Activated CD4-positive, alpha-beta T cell treated with anti-CD3 and anti-CD28 coated beads for 36 hours (primary cell): ENCODE data around the gene NDUFAF7. TPM values are rescaled to one million over a fixed set of nuclear protein-coding genes. Genes with fewer than 3 reads are reported as not detected.
"Not testable (repeated sequence)": the region's sequence is repeated elsewhere in the genome, so short reads cannot be mapped to it uniquely, and the experiment has no call there.

ENCODE experiments used
- ATAC-seq: fragments of 200-7000 bp; cut with Tn5 transposase; one replicate; pipeline ENCODE4 v1.10.0; 2021; ENCODE audit warnings: mild to moderate bottlenecking, moderate library complexity
- CTCF ChIA-PET: fragments of 350-600 bp; sonication (Branson Sonifier 250); formaldehyde crosslinking; loops from one replicate; lab custom pipeline; 2021; ENCODE audit warnings: antibody characterized with exemption; lab: Charles Lee
- POLR2A ChIA-PET: fragments of 350-600 bp; sonication (Branson Sonifier 250); formaldehyde crosslinking; loops from one replicate; lab custom pipeline; 2021; ENCODE audit warnings: antibody characterized with exemption, inconsistent platforms; lab: Charles Lee
- DNase-seq: peaks from one replicate; pipeline ENCODE4 v3.0.0-alpha.2; 2020
- H3K27ac Mint-ChIP-seq: one replicate; pipeline ENCODE4 v1.8.0; 2021; ENCODE audit warnings: mixed read lengths
- H3K27me3 Mint-ChIP-seq: one replicate; pipeline ENCODE4 v1.8.0; 2021; ENCODE audit warnings: mixed read lengths
- H3K36me3 Mint-ChIP-seq: one replicate; pipeline ENCODE4 v1.8.0; 2021; ENCODE audit warnings: low read depth, mixed read lengths
- H3K4me1 Mint-ChIP-seq: one replicate; pipeline ENCODE4 v1.8.0; 2021; ENCODE audit warnings: mixed read lengths
- H3K4me3 Mint-ChIP-seq: one replicate; pipeline ENCODE4 v1.8.0; 2021; ENCODE audit warnings: mild to moderate bottlenecking, moderate library complexity, mixed read lengths
- H3K9me3 Mint-ChIP-seq: one replicate; pipeline ENCODE4 v1.8.0; 2021; ENCODE audit warnings: low read depth, mixed read lengths
- intact Hi-C, 2 experiments: fragments of 100-400 bp; cut with DNase I in 1 of 2; cut with micrococcal nuclease in 1 of 2; formaldehyde crosslinking; loops; one replicate each; pipeline versions ENCODE4 v1.14.2 to v1.15.1; 2022 to 2024; cut with DNase I, micrococcal nuclease
- total RNA-seq, 2 experiments: library from RNA; stranded (reverse); gene quantifications; one replicate each; pipeline ENCODE4 v1.2.3, GENCODE V29; 2021

NDUFAF7 gene
- 10 to 100 TPM; 20.8 to 22.9 TPM for total RNA-seq

- intact Hi-C loops: loop anchor here (1.0 to 5.0 kb wide), 13 partner anchors 12 to 441 kb away; partner anchors contain the start of genes CEBPZOS (in 2 of the 2), GPATCH11 (in 2 of the 2), HEATR5B (in 2 of the 2) and CDC42EP3 (in 1 of the 2)
- no peaks in the 10 kb centered on the region for H3K9me3 Mint-ChIP-seq
- DNase-seq: peak; percentile 95
- peaks cover 39% of the 10 kb centered on the region for H3K4me1 Mint-ChIP-seq
- H3K27me3 Mint-ChIP-seq: no peaks in the 10 kb centered on the region
- H3K27ac Mint-ChIP-seq: no peak within 1 kb of the TSS
- H3K4me3 Mint-ChIP-seq: no peak within 1 kb of the TSS
- ATAC-seq: peak; percentile 96
- CTCF ChIA-PET: interaction anchor here (0.6 to 1.4 kb wide), 6 partner anchors 11 to 646 kb away, joined by 3 to 5 read pairs (median 4); no protein-coding TSS in a partner anchor
- POLR2A ChIA-PET: interaction anchor here (0.6 to 2.0 kb wide), 8 partner anchors 12 to 1100 kb away, joined by 3 to 13 read pairs (median 5); no protein-coding TSS in a partner anchor
- H3K36me3 Mint-ChIP-seq: peaks cover 36% of the 10 kb centered on the region
Measured at GRCh38 chr2:37231241-37232130, at the start of gene NDUFAF7, which contains the start of gene CEBPZ. TSS of gene NDUFAF7 (plus strand) at chr2:37231658. CDS start at chr2:37231706, 48 bp downstream. TSS of gene CEBPZ (minus strand) at chr2:37231596. CDS start at chr2:37231567, 29 bp downstream.

GRCh38 chr2:37181726-37182684 is 49.5 kb upstream of the NDUFAF7 start:
- H3K4me3 Mint-ChIP-seq: no peak overlapping the region
- no peak overlapping the region for H3K27ac Mint-ChIP-seq
- H3K27me3 Mint-ChIP-seq: peaks cover 19% of the 10 kb centered on the region
- ChIA-PET POLR2A (interaction anchor here (0.6 kb wide), 1 partner anchor 11 kb away, joined by 3 read pairs; no protein-coding TSS in a partner anchor), CTCF (no interaction called here)
- H3K9me3 Mint-ChIP-seq: no peaks in the 10 kb centered on the region
- intact Hi-C loops: no loop called here
- no peak for DNase-seq
- no peak for ATAC-seq
- H3K4me1 Mint-ChIP-seq: no peaks in the 10 kb centered on the region
- H3K36me3 Mint-ChIP-seq: no peaks in the 10 kb centered on the region

GRCh38 chr2:37188570-37188969 is 42.9 kb upstream of the NDUFAF7 start, which contains the start of gene SULT6B1:
TSS of gene SULT6B1 (minus strand) at chr2:37188670. CDS start at chr2:37188640, 30 bp downstream.
- H3K4me3 Mint-ChIP-seq: no peak within 1 kb of the TSS
- no peak within 1 kb of the TSS for H3K27ac Mint-ChIP-seq
- ATAC-seq (no peak), DNase-seq (no peak)
- POLR2A ChIA-PET: no interaction called here
- CTCF ChIA-PET: interaction anchor here (0.6 to 0.8 kb wide), 2 partner anchors 19 to 288 kb away, joined by 3 to 4 read pairs; no protein-coding TSS in a partner anchor
- peaks cover 2% of the 10 kb centered on the region for H3K4me1 Mint-ChIP-seq
- H3K9me3 Mint-ChIP-seq: no peaks in the 10 kb centered on the region
- no peaks in the 10 kb centered on the region for H3K36me3 Mint-ChIP-seq
- intact Hi-C loops: no loop called here
- peaks cover 3% of the 10 kb centered on the region for H3K27me3 Mint-ChIP-seq

GRCh38 chr2:37189452-37190153 is 41.9 kb upstream of the NDUFAF7 start:
- Mint-ChIP-seq H3K4me1 (peaks cover 2% of the 10 kb centered on the region), H3K4me3 (no peak overlapping the region), H3K27ac (no peak overlapping the region), H3K36me3 (no peaks in the 10 kb centered on the region), H3K9me3 (no peaks in the 10 kb centered on the region), H3K27me3 (peaks cover 3% of the 10 kb centered on the region)
- ATAC-seq: peak; percentile 88
- ChIA-PET POLR2A (interaction anchor here (0.6 kb wide), 1 partner anchor 23 kb away, joined by 3 read pairs; no protein-coding TSS in a partner anchor), CTCF (interaction anchor here (0.8 kb wide), 1 partner anchor 20 kb away, joined by 4 read pairs; no protein-coding TSS in a partner anchor)
- DNase-seq: peak; percentile 22
- intact Hi-C loops: no loop called here

GRCh38 chr2:37190290-37190689 is 41.2 kb upstream of the NDUFAF7 start:
- ChIA-PET POLR2A (interaction anchor here (0.6 kb wide), 1 partner anchor 24 kb away, joined by 3 read pairs; no protein-coding TSS in a partner anchor), CTCF (interaction anchor here (0.9 kb wide), 1 partner anchor 10 kb away, joined by 4 read pairs; no protein-coding TSS in a partner anchor)
- no peaks in the 10 kb centered on the region for H3K9me3 Mint-ChIP-seq
- H3K36me3 Mint-ChIP-seq: no peaks in the 10 kb centered on the region
- H3K4me3 Mint-ChIP-seq: no peak overlapping the region
- no peak overlapping the region for H3K27ac Mint-ChIP-seq
- intact Hi-C loops: no loop called here
- peaks cover 2% of the 10 kb centered on the region for H3K4me1 Mint-ChIP-seq
- DNase-seq: no peak
- peak; percentile 12 for ATAC-seq
- peaks cover 3% of the 10 kb centered on the region for H3K27me3 Mint-ChIP-seq

GRCh38 chr2:37191253-37191652 is 40.2 kb upstream of the NDUFAF7 start:
- no peak for DNase-seq
- no peaks in the 10 kb centered on the region for H3K9me3 Mint-ChIP-seq
- no peak for ATAC-seq
- ChIA-PET POLR2A (no interaction called here), CTCF (no interaction called here)
- no peaks in the 10 kb centered on the region for H3K27me3 Mint-ChIP-seq
- peaks cover 2% of the 10 kb centered on the region for H3K36me3 Mint-ChIP-seq
- intact Hi-C loops: no loop called here
- H3K27ac Mint-ChIP-seq: no peak overlapping the region
- peaks cover 4% of the 10 kb centered on the region for H3K4me1 Mint-ChIP-seq
- no peak overlapping the region for H3K4me3 Mint-ChIP-seq

- intact Hi-C loops: no loop called here
- H3K9me3 Mint-ChIP-seq: no peaks in the 10 kb centered on the region
- H3K27ac Mint-ChIP-seq: no peak overlapping the region
- DNase-seq: no peak
- ATAC-seq: no peak
- H3K36me3 Mint-ChIP-seq: peaks cover 3% of the 10 kb centered on the region
- no peaks in the 10 kb centered on the region for H3K27me3 Mint-ChIP-seq
- CTCF ChIA-PET: no interaction called here
- H3K4me1 Mint-ChIP-seq: peaks cover 4% of the 10 kb centered on the region
- no peak overlapping the region for H3K4me3 Mint-ChIP-seq
- POLR2A ChIA-PET: no interaction called here
Measured at GRCh38 chr2:37191747-37192146, 39.7 kb upstream of the NDUFAF7 start.

GRCh38 chr2:37192551-37192950 is 38.9 kb upstream of the NDUFAF7 start:
- Mint-ChIP-seq H3K9me3 (no peaks in the 10 kb centered on the region), H3K4me3 (no peak overlapping the region), H3K36me3 (peaks cover 3% of the 10 kb centered on the region), H3K27me3 (no peaks in the 10 kb centered on the region), H3K4me1 (peaks cover 10% of the 10 kb centered on the region), H3K27ac (no peak overlapping the region)
- intact Hi-C loops: no loop called here
- no peak for ATAC-seq
- ChIA-PET POLR2A (no interaction called here), CTCF (no interaction called here)
- DNase-seq: no peak

GRCh38 chr2:37195862-37196319 is 35.6 kb upstream of the NDUFAF7 start:
- H3K36me3 Mint-ChIP-seq: peaks cover 20% of the 10 kb centered on the region
- ATAC-seq: peak; percentile 15
- CTCF ChIA-PET: interaction anchor here (0.6 to 1.9 kb wide), 2 partner anchors 27 to 1193 kb away, joined by 3 to 5 read pairs; no protein-coding TSS in a partner anchor
- DNase-seq, H3K9me3 Mint-ChIP-seq, POLR2A ChIA-PET, H3K27me3 Mint-ChIP-seq: not testable (repeated sequence)
- H3K27ac Mint-ChIP-seq: peak overlapping the region; percentile 95
- intact Hi-C loops: loop anchor here (1.0 kb wide), 4 partner anchors 28 to 128 kb away; partner anchors contain the start of genes CEBPZ (in 2 of the 2), NDUFAF7 (in 2 of the 2) and PRKD3 (in 1 of the 2)
- peak overlapping the region; percentile 86 for H3K4me3 Mint-ChIP-seq
- H3K4me1 Mint-ChIP-seq: peaks cover 28% of the 10 kb centered on the region
